ENCODE measurements around the gene CYTH3. TPM values are rescaled to one million over a fixed set of nuclear protein-coding genes. Genes with fewer than 3 reads are reported as not detected.

The CYTH3 gene, protein sequence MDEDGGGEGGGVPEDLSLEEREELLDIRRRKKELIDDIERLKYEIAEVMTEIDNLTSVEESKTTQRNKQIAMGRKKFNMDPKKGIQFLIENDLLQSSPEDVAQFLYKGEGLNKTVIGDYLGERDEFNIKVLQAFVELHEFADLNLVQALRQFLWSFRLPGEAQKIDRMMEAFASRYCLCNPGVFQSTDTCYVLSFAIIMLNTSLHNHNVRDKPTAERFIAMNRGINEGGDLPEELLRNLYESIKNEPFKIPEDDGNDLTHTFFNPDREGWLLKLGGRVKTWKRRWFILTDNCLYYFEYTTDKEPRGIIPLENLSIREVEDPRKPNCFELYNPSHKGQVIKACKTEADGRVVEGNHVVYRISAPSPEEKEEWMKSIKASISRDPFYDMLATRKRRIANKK
- 10 to 100 TPM; 53.0 to 66.9 TPM for total RNA-seq

DNA sequence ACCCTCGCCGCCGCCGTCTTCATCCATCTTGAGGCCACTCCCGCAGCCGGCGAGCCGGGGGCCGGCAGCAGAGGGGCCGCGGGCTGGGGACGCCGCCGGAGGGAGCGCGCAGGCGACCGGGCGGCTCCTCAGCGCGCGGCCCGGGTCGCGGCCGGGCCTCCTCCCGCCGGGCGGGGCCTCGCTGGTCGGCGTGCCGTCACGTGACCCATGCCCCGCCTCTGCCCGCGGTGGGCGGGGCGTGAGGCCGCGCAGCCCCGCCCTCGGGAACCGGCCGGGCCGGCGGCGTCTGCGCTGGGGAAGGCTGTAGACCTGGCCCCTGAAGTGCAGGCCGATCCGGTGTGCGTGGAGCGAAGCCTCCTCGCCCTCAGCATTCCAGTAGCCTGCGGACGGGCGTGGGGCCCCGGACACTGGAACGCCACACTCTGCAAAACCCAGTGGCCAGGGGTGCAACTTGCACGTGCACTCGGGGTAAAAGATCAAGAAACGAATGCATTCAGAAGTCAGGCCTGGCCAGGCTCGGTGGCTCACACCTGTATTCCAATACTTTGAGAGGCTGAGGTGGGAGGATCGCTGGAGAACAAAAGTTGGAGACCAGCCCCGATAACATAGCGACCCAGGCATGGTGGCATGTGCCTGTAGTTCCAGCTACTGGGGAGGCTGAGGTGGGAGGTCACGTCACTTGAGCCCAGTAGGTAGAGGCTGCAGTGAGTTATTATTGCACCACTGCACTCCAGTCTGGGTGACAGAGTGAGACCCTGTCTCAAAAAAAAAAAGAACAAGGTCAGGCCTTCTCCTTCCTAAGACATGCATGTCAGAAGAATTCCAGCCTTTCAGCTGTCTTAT, at the start of gene CYTH3:
Gene CYTH3 (minus strand): TSS at position 144 of the 843 bp plus-strand sequence. CDS start 117 bp downstream, at position 27.

Small RNA genes lying within 50 kb of the gene (small RNA-seq; reads per million reads assigned to genes)
- 0 reads per million in 2 donors for gene RF00019

Other genes starting within 250 kb of the CYTH3 start
- gene ANKRD61, start 241.2 kb downstream of the CYTH3 start, total RNA-seq, result not detected
- 100 to 1,000 TPM in 1 of 2 donors, 10 to 100 TPM in 1; 52.0 to 136 TPM for gene EIF2AK1, start 213.4 kb downstream of the CYTH3 start, total RNA-seq
- gene USP42, start 167.7 kb downstream of the CYTH3 start, total RNA-seq, result 1 to 10 TPM; 6.7 to 6.9 TPM
- gene FAM220A, start 76.3 kb upstream of the CYTH3 start, total RNA-seq, result 10 to 100 TPM; 10.7 to 12.0 TPM
- 10 to 100 TPM; 53.3 to 64.6 TPM for gene RAC1, start 101.9 kb upstream of the CYTH3 start, total RNA-seq
- gene DAGLB, start 175.3 kb upstream of the CYTH3 start, total RNA-seq, result 10 to 100 TPM; 12.0 to 13.3 TPM
- gene KDELR2, start 211.5 kb upstream of the CYTH3 start, total RNA-seq, result 100 to 1,000 TPM in 1 of 2 donors, 10 to 100 TPM in 1; 71.2 to 111 TPM